Gastroesophageal sphincter (tissue), 4 donors: Measurements from ENCODE around the gene SCAI. TPM values are rescaled to one million over a fixed set of nuclear protein-coding genes. Genes with fewer than 3 reads are reported as not detected.

Experiments used
- ATAC-seq: fragments of 150-250 bp; one replicate; pipeline ENCODE4 v1.9.1; 2016; ENCODE audit warnings: mild to moderate bottlenecking, moderate library complexity
- H3K27ac ChIP-seq, 4 donors: fragments of 200-600 bp; sonication (generic) in 3 of 4; 1 replicate in 3 of 4; 2 replicates in 1 of 4; pipeline ENCODE4 v1.5.1; 2016 to 2019
- H3K27me3 ChIP-seq: fragments of 200-600 bp; sonication (generic); one replicate; pipeline ENCODE4 v1.5.1; 2019
- H3K36me3 ChIP-seq, 2 donors: fragments of 200-600 bp; sonication (generic); one replicate each; pipeline ENCODE4 v1.5.1; 2019; ENCODE audit warnings: control low read depth in 1 of 2
- H3K4me1 ChIP-seq, 3 donors: fragments of 200-600 bp; sonication (generic); 1 replicate in 2 of 3; 2 replicates in 1 of 3; pipeline ENCODE4 v1.5.1; 2016 to 2019; ENCODE audit warnings: control low read depth in 2 of 3
- H3K4me3 ChIP-seq, 2 donors: fragments of 200-600 bp; sonication (generic); one replicate each; pipeline ENCODE4 v1.5.1; 2019; ENCODE audit warnings: mild to moderate bottlenecking in 1 of 2, moderate library complexity in 1 of 2
- H3K9me3 ChIP-seq, 3 donors: fragments of 200-600 bp; sonication (generic); one replicate each; pipeline ENCODE4 v1.5.1; 2017 to 2019; ENCODE audit warnings: control low read depth in 2 of 3
- EP300 ChIP-seq: sonication (generic); formaldehyde crosslinking; IDR thresholded peaks from one replicate; pipeline ENCODE4 v1.6.1; 2017; ENCODE audit warnings: antibody characterized with exemption, mild to moderate bottlenecking
- POLR2A ChIP-seq, 2 donors: fragments of 450-650 bp; IDR thresholded peaks; one replicate each; pipeline ENCODE4 v1.6.1; 2017; ENCODE audit warnings: antibody characterized with exemption in 2 of 2, mild to moderate bottlenecking in 2 of 2, moderate library complexity in 1 of 2
- POLR2AphosphoS5 ChIP-seq: sonication (generic); formaldehyde crosslinking; IDR thresholded peaks from one replicate; pipeline ENCODE4 v1.6.1; 2017; ENCODE audit warnings: antibody characterized with exemption
- WGBS, 2 donors: methylation state at CpG; one replicate each; pipeline ENCODE4 v1.1.5; 2018; ENCODE audit warnings: low coverage in 1 of 2; 5-methylcytosine and 5-hydroxymethylcytosine counted together
- total RNA-seq, 4 donors: library from RNA; depleted of rRNA; stranded (reverse); fragments of >200 nt; gene quantifications; one replicate each; pipeline ENCODE4 v1.1.0, GENCODE V29; 2016
- TF ChIP-seq, protein P1 (sequence below), 4 experiments: fragments of 200-600 bp in 2 of 4; fragments of 450-650 bp in 2 of 4; sonication (generic) in 1 of 4; IDR thresholded peaks; one replicate each; pipeline ENCODE4 v1.5.1; 2017 to 2019; ENCODE audit warnings: antibody characterized with exemption in 4 of 4, mild to moderate bottlenecking in 2 of 4, moderate library complexity in 2 of 4

SCAI gene
- total RNA-seq, 4 donors from 2014 or later: 6.9 to 15.9 (median 7.7) TPM

GRCh38 chr9:125049212-125050049, 93.9 kb downstream of the SCAI start:
- TF ChIP-seq POLR2AphosphoS5: no peak
- no peak for TF ChIP-seq EP300
- TF ChIP-seq POLR2A (IDR thresholded peaks at IDR 0.05): no peak
- TF ChIP-seq, protein P1, sequence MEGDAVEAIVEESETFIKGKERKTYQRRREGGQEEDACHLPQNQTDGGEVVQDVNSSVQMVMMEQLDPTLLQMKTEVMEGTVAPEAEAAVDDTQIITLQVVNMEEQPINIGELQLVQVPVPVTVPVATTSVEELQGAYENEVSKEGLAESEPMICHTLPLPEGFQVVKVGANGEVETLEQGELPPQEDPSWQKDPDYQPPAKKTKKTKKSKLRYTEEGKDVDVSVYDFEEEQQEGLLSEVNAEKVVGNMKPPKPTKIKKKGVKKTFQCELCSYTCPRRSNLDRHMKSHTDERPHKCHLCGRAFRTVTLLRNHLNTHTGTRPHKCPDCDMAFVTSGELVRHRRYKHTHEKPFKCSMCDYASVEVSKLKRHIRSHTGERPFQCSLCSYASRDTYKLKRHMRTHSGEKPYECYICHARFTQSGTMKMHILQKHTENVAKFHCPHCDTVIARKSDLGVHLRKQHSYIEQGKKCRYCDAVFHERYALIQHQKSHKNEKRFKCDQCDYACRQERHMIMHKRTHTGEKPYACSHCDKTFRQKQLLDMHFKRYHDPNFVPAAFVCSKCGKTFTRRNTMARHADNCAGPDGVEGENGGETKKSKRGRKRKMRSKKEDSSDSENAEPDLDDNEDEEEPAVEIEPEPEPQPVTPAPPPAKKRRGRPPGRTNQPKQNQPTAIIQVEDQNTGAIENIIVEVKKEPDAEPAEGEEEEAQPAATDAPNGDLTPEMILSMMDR (IDR thresholded peaks at IDR 0.05): no peak
- Histone ChIP-seq H3K27me3 (no peaks in the 10 kb centered on the region), H3K4me3 (no peak overlapping the region), H3K27ac (no peak overlapping the region), H3K36me3 (peaks cover 0 to 15% of the 10 kb centered on the region in 2 donors), H3K4me1 (no peaks in the 10 kb centered on the region), H3K9me3 (no peaks in the 10 kb centered on the region)
- no peak for ATAC-seq
- WGBS, 2 donors: 69 to 78% methylated on average over 5 of the region's 5 CpGs

DNA sequence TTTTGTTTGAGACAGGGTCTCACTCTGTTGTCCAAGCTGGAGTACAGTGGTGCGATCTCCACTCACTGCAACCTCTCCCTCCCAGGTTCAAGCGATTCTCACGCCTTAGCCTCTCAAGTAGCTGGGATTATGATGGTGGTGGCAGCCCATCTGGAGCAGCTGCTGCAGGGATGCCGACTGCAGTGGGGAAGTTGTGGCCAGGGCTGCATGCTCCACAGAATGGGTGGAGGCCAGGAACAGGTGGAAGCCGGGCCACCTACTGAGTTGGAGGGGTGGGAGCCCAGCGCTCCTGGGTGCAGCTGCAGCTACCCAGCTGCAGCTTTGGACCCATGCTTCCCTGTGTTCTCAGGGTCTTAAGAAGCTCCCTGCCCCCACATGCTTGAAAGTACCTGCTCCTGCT, 99.7 kb downstream of the SCAI start:
- ATAC-seq: no peak
- Histone ChIP-seq H3K27ac (no peak overlapping the region), H3K4me1 (no peaks in the 10 kb centered on the region), H3K9me3 (no peaks in the 10 kb centered on the region), H3K4me3 (no peak overlapping the region), H3K36me3 (peaks cover 0 to 16% of the 10 kb centered on the region in 2 donors), H3K27me3 (no peaks in the 10 kb centered on the region)
- TF ChIP-seq EP300: no peak
- TF ChIP-seq, protein P1 (IDR thresholded peaks at IDR 0.05): no peak
- TF ChIP-seq POLR2A (IDR thresholded peaks at IDR 0.05): no peak
- TF ChIP-seq POLR2AphosphoS5: no peak
- no CpG with 5 or more reads among the region's 6 CpGs for WGBS, 2 donors

DNA sequence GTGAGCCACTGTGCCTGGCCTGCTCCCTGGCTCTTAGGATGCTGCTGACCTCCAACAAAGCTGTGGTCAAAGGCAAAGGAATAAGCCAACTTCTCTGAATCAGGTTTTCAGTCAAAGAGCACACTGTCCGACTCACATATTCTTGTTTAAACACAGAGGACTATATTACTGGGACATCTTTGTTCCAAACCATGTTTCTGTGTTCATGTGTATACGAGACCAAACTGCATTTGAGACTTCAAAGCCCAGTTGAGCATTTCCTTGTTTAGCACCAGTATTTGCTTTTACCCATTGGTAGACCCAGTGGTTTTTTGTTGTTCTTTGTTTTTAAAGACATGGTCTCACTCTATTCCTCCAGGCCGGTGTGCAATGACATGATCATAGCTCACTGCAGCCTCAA, 100.2 kb downstream of the SCAI start:
- ATAC-seq: no peak
- Histone ChIP-seq H3K4me3 (no peak overlapping the region), H3K27ac (no peak overlapping the region), H3K4me1 (no peaks in the 10 kb centered on the region), H3K36me3 (peaks cover 0 to 16% of the 10 kb centered on the region in 2 donors), H3K9me3 (no peaks in the 10 kb centered on the region), H3K27me3 (no peaks in the 10 kb centered on the region)
- TF ChIP-seq, protein P1 (IDR thresholded peaks at IDR 0.05): no peak
- no peak for TF ChIP-seq EP300
- no peak for TF ChIP-seq POLR2AphosphoS5
- no peak for TF ChIP-seq POLR2A (IDR thresholded peaks at IDR 0.05)
- 94 to 100% methylated on average over 2 to 3 of the region's 3 CpGs for WGBS, 2 donors

DNA sequence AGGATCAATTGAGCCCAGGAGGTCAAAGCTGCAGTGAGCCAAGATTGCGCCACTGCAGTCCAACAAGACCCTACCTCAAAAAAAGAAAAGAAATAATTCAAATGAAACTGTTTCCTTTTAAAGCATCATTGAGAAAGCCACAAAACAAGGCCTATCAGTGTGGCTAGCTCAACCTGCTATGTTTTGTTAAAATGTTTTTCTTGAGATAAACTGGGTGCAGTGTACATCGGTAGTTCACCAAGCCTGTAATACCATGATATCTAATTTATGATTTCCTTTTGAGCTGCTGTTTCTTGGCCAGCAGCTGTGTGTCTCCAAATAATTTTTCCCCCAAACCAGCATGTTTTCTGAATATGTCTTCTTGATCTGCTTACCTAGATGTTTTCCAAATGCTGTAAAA, 105.2 kb downstream of the SCAI start:
- H3K27ac ChIP-seq: no peak overlapping the region
- WGBS, 2 donors: 90 to 92% methylated on average over 2 of the region's 2 CpGs
- H3K36me3 ChIP-seq: no peaks in the 10 kb centered on the region
- no peaks in the 10 kb centered on the region for H3K27me3 ChIP-seq
- TF ChIP-seq POLR2AphosphoS5: no peak
- TF ChIP-seq, protein P1 (IDR thresholded peaks at IDR 0.05): no peak
- TF ChIP-seq POLR2A (IDR thresholded peaks at IDR 0.05): no peak
- TF ChIP-seq EP300: no peak
- no peak overlapping the region for H3K4me3 ChIP-seq
- no peaks in the 10 kb centered on the region for H3K4me1 ChIP-seq
- H3K9me3 ChIP-seq: no peaks in the 10 kb centered on the region
- no peak for ATAC-seq

- Histone ChIP-seq H3K36me3 (peaks cover 0 to 37% of the 10 kb centered on the region in 2 donors), H3K4me3 (no peak overlapping the region), H3K27me3 (no peaks in the 10 kb centered on the region), H3K9me3 (no peaks in the 10 kb centered on the region), H3K4me1 (no peaks in the 10 kb centered on the region), H3K27ac (no peak overlapping the region)
- TF ChIP-seq POLR2A (IDR thresholded peaks at IDR 0.05) (no peak), POLR2AphosphoS5 (no peak)
- TF ChIP-seq, protein P1 (IDR thresholded peaks at IDR 0.05): no peak
- WGBS, 2 donors: 76 to 91% methylated on average over 3 of the region's 3 CpGs
- no peak for ATAC-seq
Observed at GRCh38 chr9:125028041-125028440, 115.3 kb downstream of the SCAI start.
